ENCODE data around the gene PTN.

Gene PTN

GRCh38 chr7:137231167-137231566, 112.4 kb downstream of the PTN start:
- no peaks in the 10 kb centered on the region for H3K4me1 ChIP-seq (ENCODE audit: insufficient read depth, low read length, poor library complexity, severe bottlenecking)
- no peaks in the 10 kb centered on the region for H4K20me1 ChIP-seq (ENCODE audit: insufficient read depth, low read length, poor library complexity, severe bottlenecking)
- TF ChIP-seq EZH2phosphoT487 (IDR thresholded peaks at IDR 0.05; ENCODE audit: borderline replicate concordance) (no peak), CTCF (conservative IDR thresholded peaks at IDR 0.05; ENCODE audit: low read length) (no peak)
- no peak overlapping the region for H3K4me3 ChIP-seq (ENCODE audit: low read length, poor library complexity, severe bottlenecking)
- H3K9me2 ChIP-seq (replicated peaks; ENCODE audit: low read depth, low read length), result no peaks in the 10 kb centered on the region
- H3K4me2 ChIP-seq (ENCODE audit: low read depth, low read length, poor library complexity, severe bottlenecking), result no peak overlapping the region
- no peaks in the 10 kb centered on the region for H3F3A ChIP-seq (ENCODE audit: low read depth)
- no peaks in the 10 kb centered on the region for H3K27me3 ChIP-seq (ENCODE audit: insufficient read depth, low read length, poor library complexity, severe bottlenecking)
- H2AFZ ChIP-seq (ENCODE audit: low read length), result no peak overlapping the region
- no peaks in the 10 kb centered on the region for H3K79me2 ChIP-seq (ENCODE audit: insufficient read depth, low read length)
- H3K36me3 ChIP-seq (ENCODE audit: insufficient read depth, low read length), result no peaks in the 10 kb centered on the region
- no peaks in the 10 kb centered on the region for H3K9me3 ChIP-seq (ENCODE audit: insufficient read depth, low read depth, low read length)
- H3K9ac ChIP-seq (ENCODE audit: low read depth, low read length, poor library complexity, severe bottlenecking), result no peak overlapping the region

- Histone ChIP-seq H4K20me1 (ENCODE audit: insufficient read depth, low read length, poor library complexity, severe bottlenecking) (no peaks in the 10 kb centered on the region), H3K79me2 (ENCODE audit: insufficient read depth, low read length) (no peaks in the 10 kb centered on the region), H3K27me3 (ENCODE audit: insufficient read depth, low read length, poor library complexity, severe bottlenecking) (no peaks in the 10 kb centered on the region), H2AFZ (ENCODE audit: low read length) (no peak overlapping the region), H3K9me3 (ENCODE audit: insufficient read depth, low read depth, low read length) (0 out of 2 replicates have a peak, but pooled peaks cover under 1% of the 10 kb centered on the region), H3K36me3 (ENCODE audit: insufficient read depth, low read length) (no peaks in the 10 kb centered on the region), H3K4me1 (ENCODE audit: insufficient read depth, low read length, poor library complexity, severe bottlenecking) (no peaks in the 10 kb centered on the region), H3F3A (ENCODE audit: low read depth) (no peaks in the 10 kb centered on the region), H3K4me2 (ENCODE audit: low read depth, low read length, poor library complexity, severe bottlenecking) (no peak overlapping the region), H3K9ac (ENCODE audit: low read depth, low read length, poor library complexity, severe bottlenecking) (no peak overlapping the region), H3K4me3 (ENCODE audit: low read length, poor library complexity, severe bottlenecking) (no peak overlapping the region), H3K9me2 (replicated peaks; ENCODE audit: low read depth, low read length) (no peaks in the 10 kb centered on the region)
- no peak for TF ChIP-seq EZH2phosphoT487 (IDR thresholded peaks at IDR 0.05; ENCODE audit: borderline replicate concordance)
- no peak for TF ChIP-seq CTCF (conservative IDR thresholded peaks at IDR 0.05; ENCODE audit: low read length)
These were observed 122.1 kb downstream of the PTN start for GRCh38 chr7:137221467-137221866.

GRCh38 chr7:137213744-137214143, 129.8 kb downstream of the PTN start:
- no peaks in the 10 kb centered on the region for H3K4me1 ChIP-seq (ENCODE audit: insufficient read depth, low read length, poor library complexity, severe bottlenecking)
- H3K9me2 ChIP-seq (replicated peaks; ENCODE audit: low read depth, low read length), result no peaks in the 10 kb centered on the region
- H3K36me3 ChIP-seq (ENCODE audit: insufficient read depth, low read length), result no peaks in the 10 kb centered on the region
- no peak overlapping the region for H3K9ac ChIP-seq (ENCODE audit: low read depth, low read length, poor library complexity, severe bottlenecking)
- TF ChIP-seq CTCF (conservative IDR thresholded peaks at IDR 0.05; ENCODE audit: low read length) (no peak), EZH2phosphoT487 (IDR thresholded peaks at IDR 0.05; ENCODE audit: borderline replicate concordance) (no peak)
- no peak overlapping the region for H3K4me2 ChIP-seq (ENCODE audit: low read depth, low read length, poor library complexity, severe bottlenecking)
- no peak overlapping the region for H2AFZ ChIP-seq (ENCODE audit: low read length)
- no peaks in the 10 kb centered on the region for H3F3A ChIP-seq (ENCODE audit: low read depth)
- no peaks in the 10 kb centered on the region for H3K27me3 ChIP-seq (ENCODE audit: insufficient read depth, low read length, poor library complexity, severe bottlenecking)
- peaks cover 3% of the 10 kb centered on the region; the same call in 1 of the 2 replicates for H3K9me3 ChIP-seq (ENCODE audit: insufficient read depth, low read depth, low read length)
- H4K20me1 ChIP-seq (ENCODE audit: insufficient read depth, low read length, poor library complexity, severe bottlenecking), result no peaks in the 10 kb centered on the region
- no peak overlapping the region for H3K4me3 ChIP-seq (ENCODE audit: low read length, poor library complexity, severe bottlenecking)
- no peaks in the 10 kb centered on the region for H3K79me2 ChIP-seq (ENCODE audit: insufficient read depth, low read length)
